ENCODE results near the gene TMEM259. TPM values are rescaled to one million over a fixed set of nuclear protein-coding genes. Genes with fewer than 3 reads are reported as not detected.

TMEM259 gene
- total and polyA plus RNA-seq, 2 donors (not counting 1 experiment from before 2014, with no cell fraction given), result 373 to 607 TPM

DNA sequence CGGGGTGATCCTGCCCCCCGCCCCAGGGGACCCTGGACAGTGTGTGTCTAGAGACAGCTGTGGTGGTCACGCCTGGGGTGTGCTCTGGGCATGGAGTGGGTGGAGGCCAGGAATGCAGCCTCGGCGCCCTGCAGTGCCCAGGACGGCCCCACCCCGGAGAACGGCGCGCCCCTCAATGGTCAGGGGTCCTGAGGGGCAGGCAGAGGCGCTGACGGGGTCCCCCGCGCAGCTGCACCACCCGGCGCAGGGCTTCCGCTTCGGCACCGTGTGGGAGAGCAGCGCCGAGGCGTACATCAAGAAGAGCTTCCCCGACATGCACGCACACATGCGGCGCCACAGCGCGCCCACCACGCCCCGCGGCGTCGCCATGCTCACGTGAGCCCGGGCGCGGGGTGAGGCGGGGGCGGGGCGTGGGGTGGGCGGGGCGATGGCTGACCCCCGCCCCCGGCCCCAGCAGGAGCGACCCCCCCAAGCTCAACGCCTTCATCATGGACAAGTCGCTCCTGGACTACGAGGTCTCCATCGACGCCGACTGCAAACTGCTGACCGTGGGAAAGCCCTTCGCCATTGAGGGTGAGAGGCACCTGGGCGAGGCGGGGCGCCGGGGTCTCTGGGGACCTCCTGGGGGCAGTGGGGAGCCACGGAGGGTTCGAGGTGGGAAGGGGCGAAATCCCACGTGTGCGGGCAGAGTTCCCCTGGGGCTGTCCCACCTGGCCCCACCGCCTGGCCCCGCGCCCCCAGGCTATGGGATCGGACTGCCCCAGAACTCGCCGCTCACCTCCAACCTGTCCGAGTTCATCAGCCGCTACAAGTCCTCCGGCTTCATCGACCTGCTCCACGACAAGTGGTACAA lies 13.3 kb downstream of the TMEM259 start:
- no peaks in the 10 kb centered on the region for H3K9me3 ChIP-seq (ENCODE audit: control extremely low read depth in 1 of 3, control insufficient read depth in 2 of 3, insufficient read depth in 1 of 3, low read length in 2 of 3)
- H3K4me1 ChIP-seq (ENCODE audit: control insufficient read depth in 2 of 2, insufficient read depth in 2 of 2, low read length in 2 of 2), result no peaks in the 10 kb centered on the region
- no peak overlapping the region for H3K4me3 ChIP-seq (ENCODE audit: control extremely low read depth in 1 of 5, extremely low read depth in 1 of 5, insufficient read depth in 1 of 5, low read depth in 2 of 5, low read length in 4 of 5)
- Mint-ChIP-seq H3K27me3 (peaks cover 2% of the 10 kb centered on the region), H3K27ac (no peak overlapping the region), H3K4me1 (peaks cover 1% of the 10 kb centered on the region), H3K4me3 (no peak overlapping the region), H3K9me3 (ENCODE audit: insufficient read depth) (no peaks in the 10 kb centered on the region)
- H4K20me1 ChIP-seq (ENCODE audit: control insufficient read depth, insufficient read depth, low read length, poor library complexity, severe bottlenecking), result peaks cover 34% of the 10 kb centered on the region
- H3K27ac ChIP-seq (ENCODE audit: low read length in 2 of 2), result no peak overlapping the region
- peaks cover 7% of the 10 kb centered on the region for H3K79me2 ChIP-seq (ENCODE audit: control insufficient read depth, insufficient read depth, low read length)
- ChIA-PET POLR2A (no interaction called here), CTCF (interaction anchor here (0.6 kb wide), 1 partner anchor 292 kb away, joined by 4 read pairs; no protein-coding TSS in a partner anchor)
- intact Hi-C loops (cut with micrococcal nuclease), result no loop called here
- no peak overlapping the region for H3K9ac ChIP-seq (ENCODE audit: low read length)
- TF ChIP-seq, protein P1, sequence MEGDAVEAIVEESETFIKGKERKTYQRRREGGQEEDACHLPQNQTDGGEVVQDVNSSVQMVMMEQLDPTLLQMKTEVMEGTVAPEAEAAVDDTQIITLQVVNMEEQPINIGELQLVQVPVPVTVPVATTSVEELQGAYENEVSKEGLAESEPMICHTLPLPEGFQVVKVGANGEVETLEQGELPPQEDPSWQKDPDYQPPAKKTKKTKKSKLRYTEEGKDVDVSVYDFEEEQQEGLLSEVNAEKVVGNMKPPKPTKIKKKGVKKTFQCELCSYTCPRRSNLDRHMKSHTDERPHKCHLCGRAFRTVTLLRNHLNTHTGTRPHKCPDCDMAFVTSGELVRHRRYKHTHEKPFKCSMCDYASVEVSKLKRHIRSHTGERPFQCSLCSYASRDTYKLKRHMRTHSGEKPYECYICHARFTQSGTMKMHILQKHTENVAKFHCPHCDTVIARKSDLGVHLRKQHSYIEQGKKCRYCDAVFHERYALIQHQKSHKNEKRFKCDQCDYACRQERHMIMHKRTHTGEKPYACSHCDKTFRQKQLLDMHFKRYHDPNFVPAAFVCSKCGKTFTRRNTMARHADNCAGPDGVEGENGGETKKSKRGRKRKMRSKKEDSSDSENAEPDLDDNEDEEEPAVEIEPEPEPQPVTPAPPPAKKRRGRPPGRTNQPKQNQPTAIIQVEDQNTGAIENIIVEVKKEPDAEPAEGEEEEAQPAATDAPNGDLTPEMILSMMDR (IDR thresholded peaks at IDR 0.05), result no peak
- TF ChIP-seq EZH2 (IDR thresholded peaks at IDR 0.05; ENCODE audit: borderline replicate concordance, insufficient read depth, low read depth, low read length, poor library complexity, severe bottlenecking), result no peak
- ATAC-seq (ENCODE audit: low read depth) (no peak), DNase-seq (no peak)
- H3K36me3 ChIP-seq (replicated peaks in 1 of 2; ENCODE audit: control extremely low read depth in 1 of 2, control insufficient read depth in 1 of 2, extremely low read depth in 1 of 2, insufficient read depth in 2 of 2, low read length in 1 of 2), result peaks cover 0 to 17% of the 10 kb centered on the region in 2 experiments
- H2AFZ ChIP-seq (ENCODE audit: insufficient read depth, low read depth, low read length, poor library complexity, severe bottlenecking), result no peak overlapping the region
- H3K4me2 ChIP-seq (replicated peaks; ENCODE audit: low read depth, low read length, poor library complexity, severe bottlenecking), result no peak overlapping the region
- 95% methylated on average over 69 of the region's 73 CpGs for whole genome bisulfite sequencing (ENCODE audit: insufficient coverage)
- peaks cover 0 to 6% (median 1%) of the 10 kb centered on the region in 4 experiments for H3K27me3 ChIP-seq (replicated peaks in 1 of 4; ENCODE audit: control extremely low read depth in 1 of 4, control insufficient read depth in 3 of 4, insufficient read depth in 4 of 4, low read length in 3 of 4)
